K562 (cell line): Measurements from ENCODE around the gene EMC9. TPM values are rescaled to one million over a fixed set of nuclear protein-coding genes. Genes with fewer than 3 reads are reported as not detected.

Source experiments
- ATAC-seq: fragments of 200-7000 bp; cut with Tn5 transposase; 3 replicates; pipeline ENCODE4 v1.9.1; 2020; ENCODE audit warnings: moderate library complexity
- BruUV-seq: library from RNA; stranded (reverse); fragments of 400-500 nt; replicated peaks from 2 replicates; lab custom pipeline; 2021; lab: Mats Ljungman, UMichigan
- CTCF ChIA-PET: fragments of 300-600 bp; formaldehyde crosslinking; extraction: SDS; loops from one replicate; lab custom pipeline; 2021; ENCODE audit warnings: low intra/inter-chr PET ratio; lab: Yijun Ruan, JAX
- POLR2A ChIA-PET: fragments of 300-600, 350-650 bp; sonication (Branson Sonifier 250); formaldehyde crosslinking; extraction: SDS; loops from one replicate; lab custom pipeline; 2021; ENCODE audit warnings: antibody characterized with exemption, inconsistent platforms; lab: Yijun Ruan, JAX
- DNase-seq, 4 experiments: peaks; one replicate each; pipeline versions ENCODE4 v3.0.0 to v3.0.0-alpha.2; 2011 to 2018; ENCODE audit warnings: low spot score in 3 of 4, mixed read lengths in 3 of 4; ENCODE audit errors: extremely low read depth in 1 of 4
- FAIRE-seq: peaks from 2 replicates; lab custom pipeline; 2011; peaks lifted over from hg19 to GRCh38; lab: Jason Lieb, UNC
- H2AFZ ChIP-seq: 2 replicates; pipeline ENCODE4 v1.6.0; 2011; ENCODE audit warnings: low read depth, low read length, control low read depth, inconsistent platforms
- H3K27ac ChIP-seq: fragments of 200-600 bp; 3 replicates; pipeline ENCODE4 v1.8.0; 2011; ENCODE audit warnings: low read depth, mild to moderate bottlenecking, control low read depth, inconsistent platforms, low read length, moderate library complexity, mixed read lengths; ENCODE audit errors: extremely low read depth
- H3K27me3 ChIP-seq, 2 experiments: fragments of 300-600 bp in 1 of 2; 2 replicates in 1 of 2; 3 replicates in 1 of 2; pipeline versions ENCODE4 v1.6.0 to v1.8.0; 2011; ENCODE audit warnings: inconsistent platforms in 2 of 2, low read length in 2 of 2, mild to moderate bottlenecking in 1 of 2, mixed read lengths in 1 of 2, moderate library complexity in 1 of 2; ENCODE audit not compliant: control insufficient read depth in 2 of 2, insufficient read depth in 2 of 2
- H3K36me3 ChIP-seq: fragments of 300-600 bp; 3 replicates; pipeline ENCODE4 v1.8.0; 2011; ENCODE audit warnings: mild to moderate bottlenecking, low read length, inconsistent platforms; ENCODE audit not compliant: control insufficient read depth, insufficient read depth
- H3K4me1 ChIP-seq, 2 experiments: fragments of 200-600 bp in 1 of 2; replicated peaks in 1 of 2; 2 replicates in 1 of 2; 3 replicates in 1 of 2; pipeline versions ENCODE4 v1.5.1 to v1.8.0; 2011; ENCODE audit warnings: inconsistent platforms in 2 of 2, low read length in 2 of 2, mild to moderate bottlenecking in 1 of 2, mixed read lengths in 1 of 2, moderate library complexity in 1 of 2; ENCODE audit not compliant: control insufficient read depth in 2 of 2, insufficient read depth in 2 of 2
- H3K4me2 ChIP-seq: 2 replicates; pipeline ENCODE4 v1.6.1; 2011; ENCODE audit warnings: low read length, control low read depth, inconsistent platforms, mixed read lengths; ENCODE audit not compliant: insufficient read depth
- H3K4me3 ChIP-seq: fragments of 200-600 bp; sonication (generic), shearing (Covaris generic); 2 replicates; pipeline ENCODE4 v1.5.1; 2016; ENCODE audit warnings: control low read depth, inconsistent platforms
- H3K79me2 ChIP-seq: fragments of 200-600 bp; 3 replicates; pipeline ENCODE4 v1.8.0; 2011; ENCODE audit warnings: low read length, inconsistent platforms; ENCODE audit not compliant: control insufficient read depth, insufficient read depth
- H3K9ac ChIP-seq, 2 experiments: 2 replicates each; pipeline versions ENCODE4 v1.6.0 to v1.6.1; 2011; ENCODE audit warnings: low read depth in 2 of 2, low read length in 2 of 2, control low read depth in 1 of 2, inconsistent platforms in 1 of 2, mild to moderate bottlenecking in 1 of 2, mixed read lengths in 1 of 2; ENCODE audit not compliant: insufficient read depth in 1 of 2
- H3K9me1 ChIP-seq: one replicate; pipeline ENCODE4 v1.6.0; 2011; ENCODE audit warnings: inconsistent platforms, mild to moderate bottlenecking, low read length, moderate library complexity; ENCODE audit not compliant: control insufficient read depth, insufficient read depth
- H3K9me3 ChIP-seq: replicated peaks from 2 replicates; pipeline ENCODE4 v1.5.1; 2011; ENCODE audit warnings: low read depth, low read length, inconsistent platforms; ENCODE audit not compliant: control insufficient read depth, insufficient read depth
- H4K20me1 ChIP-seq: replicated peaks from 2 replicates; pipeline ENCODE4 v1.6.1; 2011; ENCODE audit warnings: low read length, inconsistent platforms, mixed read lengths; ENCODE audit not compliant: control insufficient read depth, insufficient read depth
- C11orf30 ChIP-seq: fragments of 450-650 bp; IDR thresholded peaks from 2 replicates; pipeline ENCODE4 v1.6.1; 2016; ENCODE audit warnings: low read depth, mild to moderate bottlenecking
- ELF2 ChIP-seq: fragments of 250-450 bp; sonication (Bioruptor Pico); IDR thresholded peaks from 2 replicates; pipeline ENCODE4 v1.5.0; 2021; ENCODE audit warnings: mild to moderate bottlenecking
- EWSR1 ChIP-seq: fragments of 450-650 bp; IDR thresholded peaks from 2 replicates; pipeline ENCODE4 v1.6.1; 2018; ENCODE audit warnings: borderline replicate concordance, mild to moderate bottlenecking, low read depth, moderate library complexity; ENCODE audit not compliant: partially characterized antibody
- HDAC8 ChIP-seq: fragments of 450-650 bp; IDR thresholded peaks from 2 replicates; pipeline ENCODE4 v1.6.1; 2016; ENCODE audit warnings: mild to moderate bottlenecking, missing genetic modification characterization, moderate library complexity, missing compliant biosample characterization
- OTX1 ChIP-seq: fragments of 450-650 bp; formaldehyde crosslinking; IDR thresholded peaks from 2 replicates; pipeline ENCODE4 v1.4.0; 2022; ENCODE audit warnings: mild to moderate bottlenecking
- SIN3A ChIP-seq, 2 experiments: fragments of 150-350 bp in 1 of 2; IDR thresholded peaks; 2 replicates each; pipeline ENCODE4 v1.6.1; 2011 to 2016; ENCODE audit warnings: borderline replicate concordance in 2 of 2, low read depth in 2 of 2, low read length in 2 of 2, mild to moderate bottlenecking in 2 of 2, moderate library complexity in 2 of 2; ENCODE audit not compliant: control insufficient read depth in 1 of 2
- SRF ChIP-seq, 2 experiments: fragments of 250-450, 450-650 bp in 1 of 2; sonication (Bioruptor Pico) in 1 of 2; sonication (generic) in 1 of 2; formaldehyde crosslinking; IDR thresholded peaks; 2 replicates each; pipeline versions ENCODE4 v1.5.0 to v1.5.1; 2020 to 2022; ENCODE audit warnings: mild to moderate bottlenecking in 1 of 2, missing genetic modification reagents in 1 of 2
- ZBTB7A ChIP-seq: IDR thresholded peaks from 2 replicates; pipeline ENCODE4 v1.6.1; 2011; ENCODE audit warnings: low read depth, mild to moderate bottlenecking, low read length, moderate library complexity, borderline replicate concordance; ENCODE audit not compliant: control insufficient read depth
- ZKSCAN3 ChIP-seq: fragments of 250-450 bp; sonication (Bioruptor Pico); IDR thresholded peaks from 2 replicates; pipeline ENCODE4 v1.4.0; 2020
- ZNF79 ChIP-seq: fragments of 250-450 bp; sonication (Bioruptor Pico); IDR thresholded peaks from 2 replicates; pipeline ENCODE4 v1.4.0; 2020; ENCODE audit warnings: low read depth, mild to moderate bottlenecking, moderate library complexity
- ZNF830 ChIP-seq: fragments of 250-450 bp; sonication (Bioruptor Pico); IDR thresholded peaks from 2 replicates; pipeline ENCODE4 v1.5.0; 2021; ENCODE audit warnings: mild to moderate bottlenecking
- WGBS: fragments of 100-300 bp; shearing (Covaris generic); methylation state at CpG from one replicate; pipeline ENCODE4 v1.1.6; 2016; ENCODE audit warnings: low coverage, mixed read lengths; ENCODE audit not compliant: insufficient coverage; ENCODE audit errors: missing lambda C conversion rate; 5-methylcytosine and 5-hydroxymethylcytosine counted together
- in situ Hi-C: fragments of 300-500 bp; cut with MboI; formaldehyde crosslinking; loops from 4 replicates; pipeline ENCODE4 v1.15.0; 2018; ENCODE audit warnings: inconsistent platforms, mixed read lengths
- intact Hi-C: fragments of 100-400 bp; cut with micrococcal nuclease; formaldehyde crosslinking; loops from 2 replicates; pipeline ENCODE4 v1.14.2; 2022
- polyA plus RNA-seq, 8 experiments: library from polyadenylated mRNA; depleted of rRNA in 4 of 8; stranded (reverse) in 5 of 8; unstranded in 3 of 8; fragments of >200 nt; fragmentation: Nextera tagmentation in 2 of 8; fragmentation: Illumina TruSeq in 1 of 8; extraction: Ambion mirVana in 2 of 8; extraction: Trizol in 1 of 8; gene quantifications; 2 replicates each; pipeline versions ENCODE4 v1.2.1 to v1.2.3, GENCODE V29; 2011 to 2014; ENCODE audit warnings: inconsistent platforms in 1 of 8, missing spikeins in 1 of 8
- total RNA-seq, 7 experiments: library from RNA; depleted of rRNA in 6 of 7; stranded (reverse); fragments of >200 nt in 6 of 7; fragmentation: Illumina TruSeq in 2 of 7; extraction: Trizol in 2 of 7; gene quantifications; 2 replicates each; pipeline versions ENCODE4 v1.2.1 to v1.2.3, GENCODE V29; 2011 to 2021; ENCODE audit warnings: low replicate concordance in 1 of 7
- TF ChIP-seq, protein P1 (sequence below): IDR thresholded peaks from 2 replicates; pipeline ENCODE4 v1.6.1; 2011; ENCODE audit warnings: borderline replicate concordance, low read depth, mild to moderate bottlenecking, moderate library complexity, low read length; ENCODE audit not compliant: insufficient read depth, poor library complexity, severe bottlenecking
- TF ChIP-seq, protein P2 (sequence below): fragments of 450-650 bp; IDR thresholded peaks from 2 replicates; pipeline ENCODE4 v1.6.1; 2017; ENCODE audit warnings: antibody characterized with exemption, mild to moderate bottlenecking

Gene EMC9
- total and polyA plus RNA-seq, 9 of the 15 experiments (the other 6 are each of a cell fraction or from before 2014, with no cell fraction given) = 3.1 to 13.2 (median 7.8) TPM

DNA sequence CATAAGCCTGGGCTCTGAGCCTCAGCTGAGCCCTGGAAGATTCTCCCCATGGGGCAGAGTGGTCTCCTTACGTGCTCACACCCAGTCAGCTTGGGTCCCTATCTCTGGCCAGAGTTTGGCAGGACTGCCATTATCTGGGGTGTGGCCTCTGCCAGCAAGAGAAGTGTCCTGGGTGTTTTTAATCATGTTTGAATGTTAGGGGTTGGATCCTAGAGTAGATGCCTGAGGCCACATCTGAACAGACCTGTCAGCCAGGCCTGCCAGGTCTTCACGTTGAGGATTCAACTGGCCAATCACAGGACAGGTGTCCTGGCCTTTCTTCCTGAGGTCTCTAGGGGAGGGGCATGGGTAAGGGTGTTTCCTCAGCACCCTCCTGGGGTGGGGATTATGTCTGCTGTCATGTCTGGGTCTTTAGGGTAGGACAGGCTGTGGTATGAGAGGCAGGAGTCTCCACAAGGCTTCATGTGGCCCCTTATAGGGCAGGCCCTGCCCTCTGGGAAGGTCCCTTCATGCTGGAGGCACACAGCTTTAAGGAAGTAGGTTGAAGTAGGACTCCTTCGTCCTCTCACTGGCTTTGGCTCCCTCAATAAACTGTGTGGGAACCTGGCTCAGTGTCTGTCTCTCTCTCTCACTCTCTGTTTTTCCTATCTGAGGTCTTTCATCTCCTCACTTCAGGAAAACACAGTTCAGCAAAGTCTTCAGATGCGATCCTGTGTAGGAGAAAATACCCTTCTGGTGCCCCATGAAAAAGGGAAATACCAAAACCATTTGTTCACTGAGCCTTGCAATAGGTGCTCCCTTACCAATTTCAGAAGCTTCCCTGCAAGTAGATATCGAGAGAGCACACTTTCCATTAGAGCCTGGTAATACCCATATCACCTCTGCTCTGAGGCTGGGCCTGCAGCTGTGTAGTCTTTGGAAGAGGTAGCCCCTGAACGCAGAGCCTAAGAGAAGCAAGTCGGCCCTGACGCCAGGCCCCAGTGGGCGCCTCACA, 17.7 kb downstream of the EMC9 start:
- intact Hi-C loops (no loop called here), in situ Hi-C loops (no loop called here)
- ATAC-seq = peak; percentile 72
- TF ChIP-seq ZNF79 (no peak), ZBTB7A (no peak), ZKSCAN3 (CRISPR knock-in tag) (no peak), HDAC8 (tag) (no peak), SIN3A (IDR thresholded peaks at IDR 0.05; ENCODE audit: borderline replicate concordance in 2 of 2, control insufficient read depth in 1 of 2, low read depth in 2 of 2, low read length in 2 of 2) (no peak), ZNF830 (no peak), SRF (CRISPR knock-in tag; IDR thresholded peaks at IDR 0.05) (no peak), C11orf30 (no peak), EWSR1 (no peak), OTX1 (CRISPR knock-in tag) (no peak), ELF2 (CRISPR knock-in tag) (no peak)
- TF ChIP-seq, protein P1, sequence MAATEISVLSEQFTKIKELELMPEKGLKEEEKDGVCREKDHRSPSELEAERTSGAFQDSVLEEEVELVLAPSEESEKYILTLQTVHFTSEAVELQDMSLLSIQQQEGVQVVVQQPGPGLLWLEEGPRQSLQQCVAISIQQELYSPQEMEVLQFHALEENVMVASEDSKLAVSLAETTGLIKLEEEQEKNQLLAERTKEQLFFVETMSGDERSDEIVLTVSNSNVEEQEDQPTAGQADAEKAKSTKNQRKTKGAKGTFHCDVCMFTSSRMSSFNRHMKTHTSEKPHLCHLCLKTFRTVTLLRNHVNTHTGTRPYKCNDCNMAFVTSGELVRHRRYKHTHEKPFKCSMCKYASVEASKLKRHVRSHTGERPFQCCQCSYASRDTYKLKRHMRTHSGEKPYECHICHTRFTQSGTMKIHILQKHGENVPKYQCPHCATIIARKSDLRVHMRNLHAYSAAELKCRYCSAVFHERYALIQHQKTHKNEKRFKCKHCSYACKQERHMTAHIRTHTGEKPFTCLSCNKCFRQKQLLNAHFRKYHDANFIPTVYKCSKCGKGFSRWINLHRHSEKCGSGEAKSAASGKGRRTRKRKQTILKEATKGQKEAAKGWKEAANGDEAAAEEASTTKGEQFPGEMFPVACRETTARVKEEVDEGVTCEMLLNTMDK = no peak
- TF ChIP-seq, protein P2, sequence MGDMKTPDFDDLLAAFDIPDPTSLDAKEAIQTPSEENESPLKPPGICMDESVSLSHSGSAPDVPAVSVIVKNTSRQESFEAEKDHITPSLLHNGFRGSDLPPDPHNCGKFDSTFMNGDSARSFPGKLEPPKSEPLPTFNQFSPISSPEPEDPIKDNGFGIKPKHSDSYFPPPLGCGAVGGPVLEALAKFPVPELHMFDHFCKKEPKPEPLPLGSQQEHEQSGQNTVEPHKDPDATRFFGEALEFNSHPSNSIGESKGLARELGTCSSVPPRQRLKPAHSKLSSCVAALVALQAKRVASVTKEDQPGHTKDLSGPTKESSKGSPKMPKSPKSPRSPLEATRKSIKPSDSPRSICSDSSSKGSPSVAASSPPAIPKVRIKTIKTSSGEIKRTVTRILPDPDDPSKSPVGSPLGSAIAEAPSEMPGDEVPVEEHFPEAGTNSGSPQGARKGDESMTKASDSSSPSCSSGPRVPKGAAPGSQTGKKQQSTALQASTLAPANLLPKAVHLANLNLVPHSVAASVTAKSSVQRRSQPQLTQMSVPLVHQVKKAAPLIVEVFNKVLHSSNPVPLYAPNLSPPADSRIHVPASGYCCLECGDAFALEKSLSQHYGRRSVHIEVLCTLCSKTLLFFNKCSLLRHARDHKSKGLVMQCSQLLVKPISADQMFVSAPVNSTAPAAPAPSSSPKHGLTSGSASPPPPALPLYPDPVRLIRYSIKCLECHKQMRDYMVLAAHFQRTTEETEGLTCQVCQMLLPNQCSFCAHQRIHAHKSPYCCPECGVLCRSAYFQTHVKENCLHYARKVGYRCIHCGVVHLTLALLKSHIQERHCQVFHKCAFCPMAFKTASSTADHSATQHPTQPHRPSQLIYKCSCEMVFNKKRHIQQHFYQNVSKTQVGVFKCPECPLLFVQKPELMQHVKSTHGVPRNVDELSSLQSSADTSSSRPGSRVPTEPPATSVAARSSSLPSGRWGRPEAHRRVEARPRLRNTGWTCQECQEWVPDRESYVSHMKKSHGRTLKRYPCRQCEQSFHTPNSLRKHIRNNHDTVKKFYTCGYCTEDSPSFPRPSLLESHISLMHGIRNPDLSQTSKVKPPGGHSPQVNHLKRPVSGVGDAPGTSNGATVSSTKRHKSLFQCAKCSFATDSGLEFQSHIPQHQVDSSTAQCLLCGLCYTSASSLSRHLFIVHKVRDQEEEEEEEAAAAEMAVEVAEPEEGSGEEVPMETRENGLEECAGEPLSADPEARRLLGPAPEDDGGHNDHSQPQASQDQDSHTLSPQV = no peak
- H3K4me2 ChIP-seq = no peak overlapping the region; the same call in 1 of the 2 replicates
- ChIA-PET CTCF (no interaction called here), POLR2A (interaction anchor here (0.6 to 4.2 kb wide), 4 partner anchors 8 to 950 kb away, joined by 3 to 38 read pairs (median 3); partner anchors contain the start of genes DCAF11, EMC9 and NRL)
- H3K4me1 ChIP-seq = peaks cover 6 to 12% of the 10 kb centered on the region in 2 experiments; a peak in 4 of 5 replicates
- H3K9ac ChIP-seq = peak overlapping the region in 1 of 2 experiments; percentile 76; a peak in 3 of 4 replicates
- BruUV-seq = no TSS peak
- no peak overlapping the region for H3K4me3 ChIP-seq
- no peak overlapping the region for H2AFZ ChIP-seq
- no peaks in the 10 kb centered on the region for H3K27me3 ChIP-seq
- no peaks in the 10 kb centered on the region for H3K9me1 ChIP-seq
- peaks cover 38% of the 10 kb centered on the region; the same call in 2 of the 3 replicates for H3K36me3 ChIP-seq
- no peaks in the 10 kb centered on the region for H3K9me3 ChIP-seq
- FAIRE-seq = peak; percentile 67
- H3K27ac ChIP-seq = no peak overlapping the region; the same call in 2 of the 3 replicates
- no peaks in the 10 kb centered on the region for H3K79me2 ChIP-seq
- no peaks in the 10 kb centered on the region for H4K20me1 ChIP-seq
- WGBS = 60% methylated on average over 9 of the region's 9 CpGs
- DNase-seq = no peak
